HG03045 (cell line): ENCODE results near the gene SLC40A1.

Experiments used
- ATAC-seq: cut with Tn5 transposase; IDR thresholded peaks from one replicate; pipeline ENCODE4 v1.9.1; 2021; ENCODE audit warnings: mild to moderate bottlenecking, moderate library complexity; ENCODE audit not compliant: unreplicated experiment

The SLC40A1 gene

GRCh38 chr2:189543367-189543766 lies 37.2 kb downstream of the SLC40A1 start:
- no peak for ATAC-seq

GRCh38 chr2:189542145-189542882 lies 38.3 kb downstream of the SLC40A1 start:
- no peak for ATAC-seq

- no peak for ATAC-seq
Measured at GRCh38 chr2:189541591-189541990, 39.0 kb downstream of the SLC40A1 start.

- no peak for ATAC-seq
Measured at GRCh38 chr2:189540551-189540950, 40.0 kb downstream of the SLC40A1 start.

- no peak for ATAC-seq
Measured at GRCh38 chr2:189538402-189538801, 42.2 kb downstream of the SLC40A1 start.

- ATAC-seq: no peak
Measured at GRCh38 chr2:189536830-189537229, 43.8 kb downstream of the SLC40A1 start.

- no peak for ATAC-seq
Measured at GRCh38 chr2:189534854-189535832, 45.4 kb downstream of the SLC40A1 start.

- ATAC-seq: no peak
Measured at GRCh38 chr2:189533288-189534035, 47.1 kb downstream of the SLC40A1 start.

GRCh38 chr2:189530965-189531637 lies 49.5 kb downstream of the SLC40A1 start:
- no peak for ATAC-seq

GRCh38 chr2:189528617-189529016 lies 52.0 kb downstream of the SLC40A1 start:
- no peak for ATAC-seq

- no peak for ATAC-seq
Measured at GRCh38 chr2:189527812-189528592, 52.6 kb downstream of the SLC40A1 start.

GRCh38 chr2:189527041-189527750 lies 53.4 kb downstream of the SLC40A1 start:
- ATAC-seq: no peak

- ATAC-seq: no peak
Measured at GRCh38 chr2:189526241-189526640, 54.3 kb downstream of the SLC40A1 start.

- ATAC-seq: no peak
Measured at GRCh38 chr2:189524746-189525145, 55.8 kb downstream of the SLC40A1 start.

GRCh38 chr2:189522435-189523151 lies 58.0 kb downstream of the SLC40A1 start:
- ATAC-seq: no peak

- no peak for ATAC-seq
Measured at GRCh38 chr2:189521699-189522434, 58.7 kb downstream of the SLC40A1 start.

- no peak for ATAC-seq
Measured at GRCh38 chr2:189519631-189520387, 60.8 kb downstream of the SLC40A1 start.
